Posterior vena cava (tissue), 2 donors: Measurements from ENCODE around the gene DPCD. TPM values are rescaled to one million over a fixed set of nuclear protein-coding genes. Genes with fewer than 3 reads are reported as not detected.

Source experiments
- DNase-seq: peaks from one replicate; pipeline ENCODE4 v3.0.0-alpha.2; 2020; ENCODE audit warnings: low spot score
- intact Hi-C, 2 donors: fragments of 100-400 bp; cut with DNase I; formaldehyde crosslinking; loops; one replicate each; pipeline versions ENCODE4 v1.14.1 to v1.14.2; 2022 to 2023
- total RNA-seq, 2 donors: library from RNA; stranded (reverse); fragmentation: NEBNext Ultra II Directional; extraction: Animal tissue kit (Norgen Biotek cat#: 25700); gene quantifications; one replicate each; pipeline ENCODE4 v1.2.1, GENCODE V29; 2021
- donor health status: DM: yes; HTN: yes; CAD: no.
- donor health status: DM: yes; HTN: yes; CAD: no.

DPCD gene
- total RNA-seq, 2 donors from 2014 or later = 11.4 to 12.5 TPM

DNA sequence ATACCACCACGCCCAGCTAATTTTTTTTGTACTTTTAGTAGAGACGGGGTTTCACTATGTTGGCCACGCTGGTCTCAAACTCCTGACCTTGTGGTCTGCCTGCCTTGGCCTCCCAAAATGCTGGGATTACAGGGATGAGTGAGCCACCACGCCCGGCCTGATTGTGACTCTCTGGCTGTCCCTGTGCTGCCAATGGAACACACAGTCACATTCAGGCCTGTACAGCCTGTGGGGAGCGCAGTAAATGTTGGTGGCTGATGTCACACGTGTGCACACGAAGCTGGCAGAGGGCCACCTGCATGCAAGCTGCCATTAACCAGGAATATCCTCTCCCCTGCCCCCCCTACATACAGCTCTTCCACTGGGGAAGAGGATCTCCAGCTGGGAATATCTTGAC is 22.2 kb upstream of the DPCD start:
- intact Hi-C loops = loop anchor here in 1 of 2 donors (5.0 to 10.0 kb wide), 2 partner anchors 281 to 354 kb away; no protein-coding TSS in a partner anchor
- DNase-seq = peak; percentile 52

DNA sequence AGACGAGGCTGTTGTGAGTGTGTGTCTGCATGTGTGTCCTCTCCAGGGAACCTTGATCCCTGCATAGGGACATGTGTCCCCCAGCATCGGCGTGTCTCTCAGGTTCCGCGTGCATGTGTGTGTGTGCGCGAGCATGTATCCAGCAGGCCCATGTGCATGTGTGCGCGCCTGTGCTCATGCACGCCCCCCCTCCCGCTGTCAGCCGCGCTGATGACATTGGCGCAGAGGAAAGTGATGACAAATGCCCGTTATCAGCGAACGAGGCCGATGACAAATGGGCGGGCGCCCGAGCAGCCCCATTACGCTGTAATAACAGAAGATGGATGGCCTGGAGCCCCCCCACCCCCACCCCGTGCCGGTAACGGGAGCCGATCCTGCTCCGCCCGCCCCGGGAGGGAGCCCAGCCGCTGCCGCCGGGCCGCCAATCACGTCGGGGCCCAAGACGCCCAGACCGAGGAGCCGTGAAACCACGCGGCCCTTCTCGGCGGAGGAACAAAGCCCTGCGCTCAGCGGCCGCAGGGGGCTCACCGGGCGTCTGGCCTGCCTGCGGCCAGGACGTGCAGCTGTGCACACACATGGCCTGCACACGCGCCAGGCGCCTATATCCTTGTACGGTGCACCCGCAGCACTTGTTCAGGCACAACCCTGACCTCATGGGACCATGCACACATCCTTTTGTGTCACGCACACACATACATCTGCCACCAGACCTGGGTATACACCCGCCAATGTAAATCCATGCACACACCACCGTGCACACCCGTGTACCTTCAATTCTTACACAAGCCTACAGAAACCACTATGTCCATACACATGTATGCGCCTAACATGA is 21.6 kb upstream of the DPCD start:
- intact Hi-C loops = loop anchor here in 1 of 2 donors (5.0 to 10.0 kb wide), 2 partner anchors 282 to 354 kb away; no protein-coding TSS in a partner anchor
- peak; percentile 77 for DNase-seq

DNA sequence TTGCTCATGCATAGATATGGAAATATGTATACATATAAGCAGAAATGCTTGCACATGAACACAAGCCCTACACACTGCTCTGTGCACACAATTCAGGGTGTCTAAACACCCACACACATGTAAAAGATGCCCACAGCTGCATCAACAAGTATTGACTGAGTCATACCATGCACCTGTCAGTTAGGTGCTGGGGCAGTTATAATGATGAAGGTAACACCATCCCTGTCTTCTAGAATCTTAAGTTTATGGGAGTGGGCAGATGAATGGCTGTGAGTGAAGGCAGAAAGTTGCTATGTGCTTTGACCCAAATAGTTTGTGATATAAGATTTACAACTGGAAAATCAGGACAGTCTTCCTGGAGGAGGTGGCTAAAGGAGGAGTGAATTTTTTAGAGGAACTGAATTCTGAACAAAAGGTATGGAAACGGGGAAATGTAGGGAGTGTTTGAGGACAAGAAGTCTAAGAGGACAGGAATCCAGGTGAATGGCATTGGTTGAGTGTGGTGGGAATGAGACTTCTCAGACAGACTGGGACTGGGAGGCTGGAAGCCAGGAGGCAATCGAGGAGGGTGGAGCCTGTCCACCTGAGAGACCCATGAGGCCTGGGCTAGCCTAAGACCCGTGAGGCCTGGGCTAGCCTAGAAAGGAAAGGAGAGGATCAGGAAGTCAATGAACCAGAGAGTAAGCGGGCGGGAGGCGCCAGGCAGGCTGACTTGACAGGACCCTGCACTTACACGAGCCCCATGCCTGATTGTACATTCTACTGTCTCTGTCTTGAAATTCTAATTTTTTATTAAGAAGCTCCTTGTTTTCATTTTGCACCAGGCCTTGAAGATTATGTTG is 20.7 kb upstream of the DPCD start:
- DNase-seq = peak; percentile 46
- intact Hi-C loops = loop anchor here in 1 of 2 donors (5.0 to 10.0 kb wide), 2 partner anchors 283 to 355 kb away; no protein-coding TSS in a partner anchor

DNA sequence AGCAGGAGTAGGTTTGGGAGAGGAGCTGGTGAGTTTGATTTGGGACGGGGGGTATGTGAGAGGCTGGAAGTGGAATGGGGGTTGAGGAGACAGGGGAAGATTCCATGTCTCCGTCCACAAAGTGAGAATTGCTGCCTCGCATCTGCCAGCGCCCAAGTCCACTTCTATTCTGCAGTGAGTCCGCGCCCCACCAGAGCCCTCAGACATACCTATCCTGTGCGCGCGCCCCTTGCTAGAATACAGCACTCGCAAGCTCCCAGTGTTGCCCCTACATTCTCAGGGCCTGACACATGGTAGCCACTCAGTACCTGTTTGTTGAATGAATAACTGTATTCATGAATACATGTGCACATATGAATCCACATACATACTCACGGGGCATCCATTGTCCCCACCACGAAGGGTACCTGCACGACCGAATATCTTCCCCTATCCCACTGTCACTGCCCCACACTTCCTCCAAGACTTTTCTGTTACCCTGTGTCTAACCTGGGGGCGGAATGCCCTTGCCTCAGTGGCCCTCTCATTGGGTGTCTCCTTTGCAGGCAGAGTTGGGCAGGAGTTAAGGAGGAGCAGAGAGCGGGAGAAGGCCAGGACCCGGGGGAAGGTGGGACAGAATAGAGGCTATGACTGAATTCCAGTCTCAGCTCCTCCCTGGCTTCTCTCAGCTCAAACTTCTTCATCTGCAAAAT is 19.9 kb upstream of the DPCD start:
- intact Hi-C loops = loop anchor here in 1 of 2 donors (5.0 to 10.0 kb wide), 2 partner anchors 283 to 356 kb away; no protein-coding TSS in a partner anchor
- peak; percentile 82 for DNase-seq

DNA sequence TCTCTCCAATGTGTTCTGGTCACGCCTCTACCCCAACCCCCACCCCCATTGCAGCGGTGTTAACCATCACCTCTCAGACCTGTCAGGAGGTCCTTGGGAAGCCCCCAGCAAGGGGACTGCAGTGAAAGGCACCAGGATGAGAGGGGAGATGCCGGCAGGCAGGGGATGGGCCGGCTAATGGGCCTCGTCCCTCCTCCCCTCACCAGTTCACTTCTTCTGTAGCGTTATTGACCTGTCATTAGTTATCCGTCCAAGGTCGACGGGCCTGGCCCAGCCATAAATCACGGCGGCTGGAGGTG is 18.8 kb upstream of the DPCD start:
- DNase-seq = no peak
- intact Hi-C loops = loop anchor here in 1 of 2 donors (5.0 to 10.0 kb wide), 2 partner anchors 284 to 357 kb away; no protein-coding TSS in a partner anchor

DNA sequence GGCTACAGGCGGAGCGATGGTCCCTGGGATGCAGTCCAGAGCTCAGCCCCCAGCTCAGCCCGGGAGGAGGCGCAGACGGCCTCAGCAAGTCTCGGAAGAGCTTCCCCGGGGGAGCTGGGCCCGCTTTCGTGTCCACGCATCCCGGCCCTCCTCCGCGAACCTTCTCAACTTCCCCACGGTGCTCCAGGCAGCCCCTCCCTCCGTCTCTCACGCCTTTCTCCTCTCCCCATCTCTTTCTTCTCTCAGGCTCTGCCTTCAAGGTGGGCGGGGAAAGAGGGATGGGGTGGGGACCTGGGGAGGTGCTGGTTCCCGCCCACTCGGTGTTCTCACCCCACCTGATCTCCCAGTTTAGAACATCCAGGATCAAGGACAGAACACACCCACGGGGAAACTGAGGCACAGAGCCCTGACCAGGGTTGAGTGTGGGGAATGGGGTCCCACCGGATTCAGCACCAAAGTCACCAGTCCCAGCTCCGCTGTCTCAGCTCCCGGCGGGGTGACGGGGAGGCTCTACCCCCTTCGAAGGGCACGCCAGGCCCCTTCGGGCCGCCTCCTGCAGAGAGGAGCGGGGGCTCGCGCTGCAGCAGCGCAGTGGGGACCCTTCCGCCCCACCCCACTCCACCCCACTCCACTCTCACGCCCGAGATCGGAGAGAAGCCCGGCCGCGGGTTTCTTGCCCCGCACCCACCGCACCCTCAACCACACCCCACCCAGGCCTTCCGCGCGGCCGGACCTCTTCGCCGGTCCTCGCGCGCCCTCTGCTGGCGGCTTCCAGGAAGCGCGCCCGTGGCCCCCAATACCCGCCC is 18.3 kb upstream of the DPCD start:
- DNase-seq = peak; percentile 93
- intact Hi-C loops = loop anchor here (5.0 to 10.0 kb wide), 2 partner anchors 285 to 358 kb away; no protein-coding TSS in a partner anchor

DNA sequence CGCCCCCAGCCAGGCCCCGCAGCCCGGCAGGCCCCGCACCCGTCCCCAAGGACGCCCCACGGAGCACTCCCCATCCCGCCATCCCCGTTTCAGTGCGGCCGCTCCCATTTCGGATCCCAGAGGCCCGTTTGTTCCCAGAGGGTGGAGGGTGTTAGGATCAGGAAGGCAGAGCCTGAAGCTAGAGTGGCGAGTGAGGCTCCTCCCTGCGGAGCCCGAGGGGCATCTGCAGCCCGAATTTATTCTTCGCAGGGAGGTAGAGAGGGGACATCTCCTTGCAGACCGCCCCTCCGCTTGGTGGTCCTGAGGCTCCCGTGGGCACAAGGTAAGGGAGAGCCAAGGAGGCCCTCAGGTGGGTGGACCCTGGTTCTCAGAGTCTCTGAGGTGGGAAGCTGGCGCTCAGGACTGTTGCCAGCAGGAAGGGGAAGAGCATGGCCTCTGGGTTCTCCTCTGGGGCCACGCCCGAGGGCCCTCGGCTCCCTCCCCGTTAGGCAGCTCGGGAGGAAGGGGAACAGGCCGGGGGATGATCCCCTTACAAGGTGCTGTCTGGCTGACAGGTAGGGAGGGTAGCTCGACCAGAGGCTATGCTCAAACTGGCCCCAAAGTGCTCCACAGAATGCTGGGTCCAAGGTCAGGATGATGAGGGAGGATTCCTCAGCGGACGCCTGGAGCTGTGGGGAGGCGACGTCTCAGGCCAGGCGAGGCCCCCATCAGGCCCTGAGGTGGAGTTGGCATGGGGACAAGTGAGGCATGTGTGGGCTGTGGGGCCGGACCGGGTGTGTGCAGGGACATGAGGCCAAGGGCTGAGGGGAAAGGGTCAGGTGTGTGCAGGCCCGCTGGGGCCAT is 17.5 kb upstream of the DPCD start:
- intact Hi-C loops = loop anchor here in 1 of 2 donors (5.0 kb wide), 1 partner anchor 358 kb away; no protein-coding TSS in a partner anchor
- DNase-seq = peak; percentile 83

DNA sequence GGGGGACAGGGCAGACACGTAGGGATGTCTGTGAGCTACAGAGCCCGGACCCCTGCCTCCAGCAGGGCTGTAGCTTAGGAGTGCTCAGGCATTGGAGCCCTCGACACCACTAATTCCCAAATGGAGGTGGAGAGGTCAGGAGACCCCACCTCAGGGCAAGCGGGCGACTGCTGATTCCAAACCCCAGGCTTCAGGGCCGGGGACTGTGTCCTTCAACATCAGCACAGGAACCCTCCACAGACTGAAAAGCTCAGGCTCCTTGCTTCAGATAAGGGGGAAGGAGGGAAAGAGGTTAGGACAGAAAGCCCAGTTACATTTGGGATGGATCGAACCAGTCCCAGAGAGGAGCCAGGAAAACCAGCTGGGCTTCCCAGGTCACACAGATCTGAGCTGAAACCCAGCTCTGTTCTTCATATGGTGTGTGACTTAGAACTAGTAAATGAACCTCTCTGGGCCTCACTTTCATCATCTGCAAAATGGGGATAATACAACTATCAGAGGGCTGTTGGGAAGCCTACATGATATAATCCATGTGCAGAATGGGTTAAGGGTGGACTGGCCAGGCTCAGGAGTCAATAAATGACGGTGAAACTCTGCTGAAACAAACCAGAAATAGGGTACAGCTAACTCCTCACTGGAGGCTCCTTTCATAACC is 16.7 kb upstream of the DPCD start:
- intact Hi-C loops = loop anchor here in 1 of 2 donors (5.0 kb wide), 1 partner anchor 359 kb away; no protein-coding TSS in a partner anchor
- peak; percentile 68 for DNase-seq

DNA sequence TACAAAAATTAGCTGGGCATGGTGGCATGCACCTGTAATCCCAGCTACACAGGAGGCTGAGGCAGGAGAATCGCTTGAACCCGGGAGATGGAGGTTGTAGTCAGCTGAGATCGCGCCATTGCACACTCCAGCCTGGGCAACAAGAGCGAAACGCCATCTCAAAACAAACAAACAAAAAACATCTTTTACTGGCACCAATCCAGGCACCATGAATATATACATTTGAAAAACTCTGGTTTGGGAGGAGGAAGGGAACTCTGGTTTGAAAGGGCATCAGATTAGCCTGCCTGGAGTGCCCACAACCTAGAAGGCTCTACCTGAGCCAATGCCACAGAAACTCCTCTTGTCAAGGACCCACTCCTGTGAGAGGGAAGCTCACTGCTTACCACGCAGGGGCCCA is 16.0 kb upstream of the DPCD start:
- no peak for DNase-seq
- intact Hi-C loops = loop anchor here in 1 of 2 donors (5.0 kb wide), 1 partner anchor 360 kb away; no protein-coding TSS in a partner anchor

DNA sequence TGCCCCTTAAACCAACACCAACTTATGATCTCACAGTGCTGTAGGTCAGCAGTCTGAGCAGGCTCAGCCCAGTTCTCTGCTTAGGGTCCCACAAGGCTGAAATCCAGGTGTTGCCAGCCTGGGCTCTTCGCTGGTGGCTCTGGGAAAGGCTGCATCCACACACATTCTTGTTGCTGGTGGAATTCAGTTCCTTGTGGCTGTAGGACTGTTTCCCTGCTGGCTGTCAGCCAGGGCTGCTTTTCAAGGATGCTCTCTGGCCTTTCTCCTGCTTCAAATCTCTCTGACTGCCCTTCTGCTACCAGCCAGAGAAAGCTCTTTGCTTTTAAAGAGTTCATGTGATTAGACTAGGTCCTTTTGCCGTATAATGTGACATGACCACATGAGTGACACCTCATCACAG is 15.3 kb upstream of the DPCD start:
- intact Hi-C loops = loop anchor here in 1 of 2 donors (5.0 kb wide), 1 partner anchor 360 kb away; no protein-coding TSS in a partner anchor
- DNase-seq = peak; percentile 32

DNA sequence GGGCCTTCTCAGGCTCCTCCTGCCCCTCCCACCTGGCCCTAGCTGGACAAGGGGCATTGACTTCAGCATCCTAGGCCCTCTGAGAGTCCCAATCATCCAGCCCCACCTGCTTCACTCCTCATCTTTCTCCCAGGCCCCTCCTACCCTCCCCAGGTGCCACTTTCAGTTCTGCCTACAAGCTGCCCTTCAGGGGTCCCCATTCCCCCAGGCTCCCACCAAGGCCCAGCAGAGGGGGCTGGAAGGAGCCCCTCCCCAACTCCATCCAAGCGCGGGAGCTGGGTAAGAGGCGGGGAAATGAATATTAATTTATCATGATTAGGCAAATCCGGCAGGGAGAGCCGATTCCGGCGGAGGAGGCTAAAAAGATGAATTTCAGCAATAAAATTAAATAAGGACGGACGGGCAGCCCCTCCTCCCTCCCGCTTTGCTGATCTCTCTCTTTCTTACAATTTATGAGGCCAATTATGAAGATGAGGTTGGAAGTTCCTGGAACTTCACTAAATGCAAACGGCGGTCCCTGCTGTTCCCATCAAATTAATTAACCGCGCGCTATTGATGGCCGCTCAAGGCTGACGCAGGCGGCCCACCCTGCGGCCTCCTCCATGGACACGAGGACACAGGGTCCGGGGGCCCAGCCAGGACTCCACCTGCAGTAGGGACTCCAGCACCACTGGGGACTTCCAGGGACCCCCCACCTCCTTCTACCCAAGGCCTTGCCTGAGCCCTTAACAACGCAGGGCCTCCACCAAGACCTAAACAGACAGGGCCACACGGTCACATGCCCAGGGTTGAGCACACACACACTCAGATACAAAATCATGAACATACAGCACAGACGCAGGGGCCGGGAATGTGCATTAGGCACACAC is 14.0 kb upstream of the DPCD start:
- DNase-seq = peak; percentile 61
- intact Hi-C loops = loop anchor here in 1 of 2 donors (5.0 kb wide), 1 partner anchor 362 kb away; no protein-coding TSS in a partner anchor

DNA sequence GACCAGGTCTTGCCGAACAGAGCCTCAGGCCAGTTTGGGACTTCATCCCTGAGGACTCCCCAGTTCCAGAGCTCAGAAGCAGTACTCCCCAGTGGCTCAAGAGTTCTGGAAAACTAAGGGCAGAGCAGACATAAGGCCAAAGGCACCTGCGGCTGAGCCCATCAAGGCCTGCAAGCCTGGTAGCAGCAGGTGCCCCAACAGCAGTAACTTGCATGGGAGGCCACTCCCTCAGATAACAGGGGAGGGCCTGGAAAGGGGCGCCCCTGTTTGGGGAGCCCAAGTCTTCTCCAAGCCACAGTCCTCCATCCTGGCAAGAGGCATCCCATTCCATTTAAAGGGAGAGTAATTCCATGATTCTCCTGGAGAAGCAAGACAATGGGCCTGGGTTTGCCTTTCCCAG is 13.0 kb upstream of the DPCD start:
- intact Hi-C loops = no loop called here
- peak; percentile 44 for DNase-seq

DNA sequence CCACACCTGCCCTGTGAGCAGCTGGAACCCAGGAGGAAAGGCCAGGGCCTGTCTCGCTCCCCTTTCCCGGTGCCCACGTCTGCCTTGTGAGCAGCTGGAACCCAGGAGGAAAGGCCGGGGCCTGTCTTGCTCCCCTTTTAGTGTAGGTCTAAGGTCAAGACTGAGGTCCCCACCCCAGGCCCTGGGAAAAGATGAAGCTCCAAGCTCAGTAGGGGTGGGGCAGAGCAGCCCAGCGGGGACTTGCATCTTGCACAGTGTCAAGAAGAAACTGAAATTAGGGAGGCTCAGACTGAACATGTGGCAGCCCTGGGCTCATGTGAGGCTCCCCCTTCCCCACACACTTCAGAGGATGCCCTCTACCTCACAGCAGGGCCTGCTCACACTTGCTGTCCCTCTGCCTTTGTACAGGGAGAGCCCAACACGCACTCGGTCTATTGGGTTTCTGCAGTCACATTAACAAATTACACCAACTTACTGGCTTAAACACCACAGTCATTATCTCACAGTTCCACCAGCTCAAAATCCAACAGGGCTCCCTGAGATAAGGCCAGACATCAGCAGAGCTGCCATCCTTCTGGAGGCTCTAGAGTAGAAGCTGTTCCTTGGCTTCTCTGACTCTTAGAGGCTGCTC is 12.4 kb upstream of the DPCD start:
- intact Hi-C loops = no loop called here
- peak; percentile 59 for DNase-seq

DNA sequence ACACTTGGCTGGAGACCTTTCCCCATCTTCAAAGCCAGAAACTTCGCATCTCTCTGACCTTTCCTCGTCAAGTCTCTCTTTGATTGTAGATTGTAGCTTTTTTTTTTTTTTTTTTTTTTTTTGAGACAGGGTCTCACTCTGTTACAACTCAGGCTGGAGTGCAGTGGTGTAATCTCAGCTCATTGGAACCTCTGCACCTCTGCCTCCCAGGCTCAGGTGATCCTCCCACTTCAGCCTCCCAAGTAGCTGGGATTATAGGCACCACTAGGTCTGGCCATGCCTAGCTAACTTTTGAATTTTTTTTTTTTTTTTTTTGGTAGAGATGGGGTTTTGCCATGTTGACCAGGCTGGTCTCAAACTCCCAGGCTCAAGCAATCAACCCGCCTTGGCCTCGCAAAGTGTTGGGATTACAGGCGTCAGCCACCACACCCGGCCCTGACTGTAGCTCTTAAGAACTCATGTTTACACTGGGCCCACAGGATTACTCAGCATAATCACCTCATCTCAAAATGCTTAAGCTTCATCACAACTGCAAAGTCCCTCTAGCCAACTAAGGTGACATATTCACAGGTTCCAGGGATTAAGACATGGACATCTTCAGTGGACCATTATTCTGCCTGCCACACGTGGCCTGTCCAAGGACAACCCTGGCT is 11.8 kb upstream of the DPCD start:
- DNase-seq = peak; percentile 52
- intact Hi-C loops = no loop called here
